NK-92 treated with Interleukin-12 subunit alpha and Interleukin-12 subunit beta, amount 100 ng/mL, for 24 hours (cell line): ENCODE data around the gene SMIM13.

ENCODE experiments used
- DNase-seq: peaks from one replicate; lab custom pipeline; 2025; lab: John Stamatoyannopoulos, UW

Gene SMIM13

GRCh38 chr6:11153447-11153846, 59.8 kb downstream of the SMIM13 start:
- no peak for DNase-seq

GRCh38 chr6:11155589-11155988, 62.0 kb downstream of the SMIM13 start:
- DNase-seq: no peak

- DNase-seq: no peak
Observed at GRCh38 chr6:11160199-11160598, 66.6 kb downstream of the SMIM13 start.

DNA sequence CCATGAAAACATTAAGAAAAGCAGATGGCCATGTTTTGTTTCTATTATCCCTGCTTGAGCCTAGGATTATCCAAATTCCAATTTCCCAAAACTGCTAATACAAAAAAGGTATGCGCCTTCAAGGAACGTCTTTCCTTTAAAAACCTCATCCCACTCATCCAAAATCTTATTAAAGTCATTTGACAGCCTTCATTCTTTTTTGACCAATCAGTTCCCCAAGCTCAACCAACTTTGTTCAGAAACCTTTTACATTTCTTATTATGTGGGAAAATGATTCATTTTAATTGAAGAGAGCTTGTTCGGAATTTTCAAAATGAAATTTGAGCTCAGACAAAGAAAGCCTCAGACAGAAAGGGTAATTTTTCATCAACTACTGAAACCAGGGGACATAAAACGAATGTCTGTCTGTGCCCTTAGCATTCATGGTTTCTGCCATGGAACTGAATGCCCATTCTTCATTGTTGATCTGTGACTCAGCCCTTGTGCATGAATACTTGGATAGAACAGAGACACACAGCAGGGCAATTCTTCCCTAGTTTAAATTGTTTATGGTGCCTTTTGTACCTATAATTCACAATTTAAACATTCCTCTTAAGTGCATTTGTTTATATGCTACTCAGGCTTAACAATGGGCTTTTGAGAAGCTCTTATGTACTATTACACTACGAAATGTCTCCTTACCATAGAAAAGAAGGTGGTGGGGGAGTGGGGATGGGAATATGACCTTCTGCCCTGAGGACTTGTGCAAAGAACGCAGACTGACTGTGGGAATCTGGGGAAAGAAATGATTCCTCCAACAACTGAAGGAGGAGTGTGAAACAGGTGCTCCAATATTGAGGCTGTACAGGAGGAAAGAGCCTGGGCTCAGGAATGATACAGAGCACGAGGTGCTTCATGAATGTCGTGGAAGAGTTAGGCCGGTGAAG, 67.7 kb downstream of the SMIM13 start:
- DNase-seq: no peak

DNA sequence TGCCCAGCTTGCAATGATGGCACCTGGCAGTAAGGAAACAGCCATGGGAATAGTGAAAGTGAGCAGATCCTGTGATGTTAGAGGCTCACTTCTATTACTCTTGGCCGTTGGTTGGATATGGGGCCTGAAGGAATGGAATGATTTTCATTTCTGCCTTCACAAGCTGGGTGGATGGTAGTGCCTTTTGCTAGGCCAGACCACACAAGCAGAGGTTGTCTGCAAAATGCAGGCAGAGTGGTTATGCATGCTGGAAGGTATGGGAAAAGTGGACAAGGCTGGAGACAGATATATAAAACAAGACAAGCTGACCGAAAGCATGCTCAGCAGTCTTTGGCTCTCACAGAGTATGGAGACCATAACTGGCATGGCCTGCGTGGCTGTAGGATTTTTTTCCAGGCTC, 68.6 kb downstream of the SMIM13 start:
- DNase-seq: no peak

- DNase-seq: no peak
Observed at GRCh38 chr6:11163932-11164331, 70.3 kb downstream of the SMIM13 start.

- no peak for DNase-seq
Observed at GRCh38 chr6:11164717-11165646, 71.3 kb downstream of the SMIM13 start.

DNA sequence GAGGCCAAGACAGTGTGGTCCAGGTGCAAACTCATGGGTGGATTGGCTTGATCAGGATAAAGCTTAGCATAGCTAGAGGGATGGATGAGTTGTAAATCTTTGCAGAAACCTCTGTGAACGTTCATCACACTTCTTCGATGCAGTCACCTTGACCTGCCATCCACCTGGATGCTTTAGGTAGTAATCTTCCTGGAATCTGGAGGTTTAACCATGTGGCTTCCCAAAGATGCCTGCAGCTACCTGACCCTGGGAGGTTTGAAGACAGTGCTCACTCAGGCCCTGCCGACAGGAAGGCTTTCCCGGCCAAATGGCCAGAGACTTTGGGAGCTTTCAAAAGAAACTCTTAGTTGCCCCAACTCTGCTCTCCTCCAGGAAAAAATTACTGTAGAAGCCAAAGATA, 73.3 kb downstream of the SMIM13 start:
- DNase-seq: no peak

- DNase-seq: no peak
Observed at GRCh38 chr6:11168091-11168635, 74.5 kb downstream of the SMIM13 start.

- no peak for DNase-seq
Observed at GRCh38 chr6:11171952-11172351, 78.3 kb downstream of the SMIM13 start.

GRCh38 chr6:11172501-11173327, 79.1 kb downstream of the SMIM13 start:
- DNase-seq: peak; percentile 34

- DNase-seq: no peak
Observed at GRCh38 chr6:11174242-11174611, 80.6 kb downstream of the SMIM13 start.

- DNase-seq: no peak
Observed at GRCh38 chr6:11177271-11177670, 83.6 kb downstream of the SMIM13 start.

- DNase-seq: no peak
Observed at GRCh38 chr6:11179088-11179418, 85.4 kb downstream of the SMIM13 start.

GRCh38 chr6:11179419-11180202, 86.0 kb downstream of the SMIM13 start:
- no peak for DNase-seq

- DNase-seq: no peak
Observed at GRCh38 chr6:11181478-11182136, 88.0 kb downstream of the SMIM13 start.

- no peak for DNase-seq
Observed at GRCh38 chr6:11183761-11184362, 90.2 kb downstream of the SMIM13 start.

DNA sequence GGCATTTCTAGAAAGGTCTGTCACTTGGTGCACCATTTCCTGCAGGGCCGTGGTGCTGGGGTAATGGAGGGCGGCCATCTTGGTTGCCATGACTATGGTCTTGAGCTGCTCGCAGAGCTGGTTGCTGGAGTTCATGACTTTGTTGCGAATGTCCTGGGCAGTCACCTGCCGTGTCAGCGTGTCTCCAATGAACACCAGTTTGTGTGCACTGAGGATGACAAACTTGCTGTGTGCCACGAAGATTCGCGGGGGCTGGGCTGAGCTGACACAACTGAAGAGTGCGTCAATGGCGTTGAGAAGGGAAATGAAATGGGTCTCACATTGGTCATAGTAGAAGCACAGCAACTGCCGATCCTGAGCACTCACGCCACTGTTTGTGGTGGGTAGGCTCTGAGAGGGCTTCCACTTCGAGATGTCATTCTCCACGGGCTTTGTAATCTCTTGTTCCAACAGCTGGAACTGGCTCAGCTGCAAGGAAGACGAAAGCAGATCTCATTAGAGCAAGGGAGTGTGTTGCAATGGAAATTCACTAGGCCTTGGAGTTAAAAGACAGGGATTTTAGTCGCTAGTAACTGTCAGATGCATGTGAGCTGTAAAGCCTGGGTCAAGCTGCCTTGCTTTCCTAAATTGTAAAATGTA, 91.7 kb downstream of the SMIM13 start:
- DNase-seq: no peak

DNA sequence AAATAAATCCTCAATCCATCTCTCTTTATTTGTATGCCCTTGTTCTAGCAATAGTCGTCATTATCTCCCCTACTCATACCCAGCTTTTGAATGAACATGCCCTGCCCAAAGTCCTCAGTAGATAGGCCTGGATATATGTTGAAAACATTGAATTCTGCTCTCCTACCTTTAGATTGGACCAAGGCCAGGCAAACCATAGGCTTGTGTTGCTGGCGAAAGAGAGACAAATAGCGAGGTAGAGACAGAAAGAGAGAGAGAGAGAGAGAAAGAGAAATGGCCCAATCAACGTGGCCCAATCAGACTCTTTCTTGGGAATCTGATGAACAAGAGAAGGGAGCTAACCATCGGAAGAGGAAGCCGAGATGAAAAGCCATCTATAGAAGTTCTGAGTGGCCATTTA, 93.7 kb downstream of the SMIM13 start:
- no peak for DNase-seq
